ENCODE results near the gene FNBP1L.

DNA sequence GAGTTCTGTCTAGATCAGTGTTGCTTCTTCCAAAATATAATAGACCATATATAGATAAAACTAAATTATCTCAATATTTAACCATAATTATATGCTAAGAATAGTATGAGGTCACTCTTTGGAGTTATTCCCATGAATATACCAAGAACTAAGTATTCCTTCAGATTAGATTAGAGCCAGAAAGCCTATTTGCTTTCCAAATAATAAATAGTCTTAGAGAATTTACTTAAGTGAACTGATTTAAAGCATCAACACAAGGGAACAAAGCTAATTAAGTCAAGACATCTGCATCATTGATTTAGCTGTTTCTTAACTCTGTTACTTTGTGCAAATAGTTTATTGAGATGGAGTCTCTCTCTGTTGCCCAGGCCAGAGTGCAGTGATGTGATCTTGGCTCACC lies 35.7 kb downstream of the FNBP1L start:
- TF ChIP-seq, protein P1, sequence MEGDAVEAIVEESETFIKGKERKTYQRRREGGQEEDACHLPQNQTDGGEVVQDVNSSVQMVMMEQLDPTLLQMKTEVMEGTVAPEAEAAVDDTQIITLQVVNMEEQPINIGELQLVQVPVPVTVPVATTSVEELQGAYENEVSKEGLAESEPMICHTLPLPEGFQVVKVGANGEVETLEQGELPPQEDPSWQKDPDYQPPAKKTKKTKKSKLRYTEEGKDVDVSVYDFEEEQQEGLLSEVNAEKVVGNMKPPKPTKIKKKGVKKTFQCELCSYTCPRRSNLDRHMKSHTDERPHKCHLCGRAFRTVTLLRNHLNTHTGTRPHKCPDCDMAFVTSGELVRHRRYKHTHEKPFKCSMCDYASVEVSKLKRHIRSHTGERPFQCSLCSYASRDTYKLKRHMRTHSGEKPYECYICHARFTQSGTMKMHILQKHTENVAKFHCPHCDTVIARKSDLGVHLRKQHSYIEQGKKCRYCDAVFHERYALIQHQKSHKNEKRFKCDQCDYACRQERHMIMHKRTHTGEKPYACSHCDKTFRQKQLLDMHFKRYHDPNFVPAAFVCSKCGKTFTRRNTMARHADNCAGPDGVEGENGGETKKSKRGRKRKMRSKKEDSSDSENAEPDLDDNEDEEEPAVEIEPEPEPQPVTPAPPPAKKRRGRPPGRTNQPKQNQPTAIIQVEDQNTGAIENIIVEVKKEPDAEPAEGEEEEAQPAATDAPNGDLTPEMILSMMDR (conservative IDR thresholded peaks at IDR 0.05; ENCODE audit: low read depth in 2 of 2) = no peak
- no peak for TF ChIP-seq POLR2AphosphoS5 (IDR thresholded peaks at IDR 0.05; ENCODE audit: low read depth)
- TF ChIP-seq EZH2phosphoT487 (IDR thresholded peaks at IDR 0.05; ENCODE audit: unreplicated experiment) = no peak
- TF ChIP-seq, protein P2, sequence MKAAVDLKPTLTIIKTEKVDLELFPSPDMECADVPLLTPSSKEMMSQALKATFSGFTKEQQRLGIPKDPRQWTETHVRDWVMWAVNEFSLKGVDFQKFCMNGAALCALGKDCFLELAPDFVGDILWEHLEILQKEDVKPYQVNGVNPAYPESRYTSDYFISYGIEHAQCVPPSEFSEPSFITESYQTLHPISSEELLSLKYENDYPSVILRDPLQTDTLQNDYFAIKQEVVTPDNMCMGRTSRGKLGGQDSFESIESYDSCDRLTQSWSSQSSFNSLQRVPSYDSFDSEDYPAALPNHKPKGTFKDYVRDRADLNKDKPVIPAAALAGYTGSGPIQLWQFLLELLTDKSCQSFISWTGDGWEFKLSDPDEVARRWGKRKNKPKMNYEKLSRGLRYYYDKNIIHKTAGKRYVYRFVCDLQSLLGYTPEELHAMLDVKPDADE (IDR thresholded peaks at IDR 0.05) = no peak
- TF ChIP-seq EZH2 (IDR thresholded peaks at IDR 0.05; ENCODE audit: low read depth, unreplicated experiment) = no peak
- no peak for TF ChIP-seq CREB1 (CRISPR knock-in tag; IDR thresholded peaks at IDR 0.05; ENCODE audit: low read depth)
- no peak for TF ChIP-seq ZNF331 (CRISPR knock-in tag; IDR thresholded peaks at IDR 0.05; ENCODE audit: low read depth)
- TF ChIP-seq, protein P3, sequence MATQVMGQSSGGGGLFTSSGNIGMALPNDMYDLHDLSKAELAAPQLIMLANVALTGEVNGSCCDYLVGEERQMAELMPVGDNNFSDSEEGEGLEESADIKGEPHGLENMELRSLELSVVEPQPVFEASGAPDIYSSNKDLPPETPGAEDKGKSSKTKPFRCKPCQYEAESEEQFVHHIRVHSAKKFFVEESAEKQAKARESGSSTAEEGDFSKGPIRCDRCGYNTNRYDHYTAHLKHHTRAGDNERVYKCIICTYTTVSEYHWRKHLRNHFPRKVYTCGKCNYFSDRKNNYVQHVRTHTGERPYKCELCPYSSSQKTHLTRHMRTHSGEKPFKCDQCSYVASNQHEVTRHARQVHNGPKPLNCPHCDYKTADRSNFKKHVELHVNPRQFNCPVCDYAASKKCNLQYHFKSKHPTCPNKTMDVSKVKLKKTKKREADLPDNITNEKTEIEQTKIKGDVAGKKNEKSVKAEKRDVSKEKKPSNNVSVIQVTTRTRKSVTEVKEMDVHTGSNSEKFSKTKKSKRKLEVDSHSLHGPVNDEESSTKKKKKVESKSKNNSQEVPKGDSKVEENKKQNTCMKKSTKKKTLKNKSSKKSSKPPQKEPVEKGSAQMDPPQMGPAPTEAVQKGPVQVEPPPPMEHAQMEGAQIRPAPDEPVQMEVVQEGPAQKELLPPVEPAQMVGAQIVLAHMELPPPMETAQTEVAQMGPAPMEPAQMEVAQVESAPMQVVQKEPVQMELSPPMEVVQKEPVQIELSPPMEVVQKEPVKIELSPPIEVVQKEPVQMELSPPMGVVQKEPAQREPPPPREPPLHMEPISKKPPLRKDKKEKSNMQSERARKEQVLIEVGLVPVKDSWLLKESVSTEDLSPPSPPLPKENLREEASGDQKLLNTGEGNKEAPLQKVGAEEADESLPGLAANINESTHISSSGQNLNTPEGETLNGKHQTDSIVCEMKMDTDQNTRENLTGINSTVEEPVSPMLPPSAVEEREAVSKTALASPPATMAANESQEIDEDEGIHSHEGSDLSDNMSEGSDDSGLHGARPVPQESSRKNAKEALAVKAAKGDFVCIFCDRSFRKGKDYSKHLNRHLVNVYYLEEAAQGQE (IDR thresholded peaks at IDR 0.05; ENCODE audit: unreplicated experiment) = no peak
- no peak for TF ChIP-seq ZNF114 (CRISPR knock-in tag; IDR thresholded peaks at IDR 0.05)
- TF ChIP-seq NANOG (IDR thresholded peaks at IDR 0.05; ENCODE audit: borderline replicate concordance) = no peak
- TF ChIP-seq, protein P4, sequence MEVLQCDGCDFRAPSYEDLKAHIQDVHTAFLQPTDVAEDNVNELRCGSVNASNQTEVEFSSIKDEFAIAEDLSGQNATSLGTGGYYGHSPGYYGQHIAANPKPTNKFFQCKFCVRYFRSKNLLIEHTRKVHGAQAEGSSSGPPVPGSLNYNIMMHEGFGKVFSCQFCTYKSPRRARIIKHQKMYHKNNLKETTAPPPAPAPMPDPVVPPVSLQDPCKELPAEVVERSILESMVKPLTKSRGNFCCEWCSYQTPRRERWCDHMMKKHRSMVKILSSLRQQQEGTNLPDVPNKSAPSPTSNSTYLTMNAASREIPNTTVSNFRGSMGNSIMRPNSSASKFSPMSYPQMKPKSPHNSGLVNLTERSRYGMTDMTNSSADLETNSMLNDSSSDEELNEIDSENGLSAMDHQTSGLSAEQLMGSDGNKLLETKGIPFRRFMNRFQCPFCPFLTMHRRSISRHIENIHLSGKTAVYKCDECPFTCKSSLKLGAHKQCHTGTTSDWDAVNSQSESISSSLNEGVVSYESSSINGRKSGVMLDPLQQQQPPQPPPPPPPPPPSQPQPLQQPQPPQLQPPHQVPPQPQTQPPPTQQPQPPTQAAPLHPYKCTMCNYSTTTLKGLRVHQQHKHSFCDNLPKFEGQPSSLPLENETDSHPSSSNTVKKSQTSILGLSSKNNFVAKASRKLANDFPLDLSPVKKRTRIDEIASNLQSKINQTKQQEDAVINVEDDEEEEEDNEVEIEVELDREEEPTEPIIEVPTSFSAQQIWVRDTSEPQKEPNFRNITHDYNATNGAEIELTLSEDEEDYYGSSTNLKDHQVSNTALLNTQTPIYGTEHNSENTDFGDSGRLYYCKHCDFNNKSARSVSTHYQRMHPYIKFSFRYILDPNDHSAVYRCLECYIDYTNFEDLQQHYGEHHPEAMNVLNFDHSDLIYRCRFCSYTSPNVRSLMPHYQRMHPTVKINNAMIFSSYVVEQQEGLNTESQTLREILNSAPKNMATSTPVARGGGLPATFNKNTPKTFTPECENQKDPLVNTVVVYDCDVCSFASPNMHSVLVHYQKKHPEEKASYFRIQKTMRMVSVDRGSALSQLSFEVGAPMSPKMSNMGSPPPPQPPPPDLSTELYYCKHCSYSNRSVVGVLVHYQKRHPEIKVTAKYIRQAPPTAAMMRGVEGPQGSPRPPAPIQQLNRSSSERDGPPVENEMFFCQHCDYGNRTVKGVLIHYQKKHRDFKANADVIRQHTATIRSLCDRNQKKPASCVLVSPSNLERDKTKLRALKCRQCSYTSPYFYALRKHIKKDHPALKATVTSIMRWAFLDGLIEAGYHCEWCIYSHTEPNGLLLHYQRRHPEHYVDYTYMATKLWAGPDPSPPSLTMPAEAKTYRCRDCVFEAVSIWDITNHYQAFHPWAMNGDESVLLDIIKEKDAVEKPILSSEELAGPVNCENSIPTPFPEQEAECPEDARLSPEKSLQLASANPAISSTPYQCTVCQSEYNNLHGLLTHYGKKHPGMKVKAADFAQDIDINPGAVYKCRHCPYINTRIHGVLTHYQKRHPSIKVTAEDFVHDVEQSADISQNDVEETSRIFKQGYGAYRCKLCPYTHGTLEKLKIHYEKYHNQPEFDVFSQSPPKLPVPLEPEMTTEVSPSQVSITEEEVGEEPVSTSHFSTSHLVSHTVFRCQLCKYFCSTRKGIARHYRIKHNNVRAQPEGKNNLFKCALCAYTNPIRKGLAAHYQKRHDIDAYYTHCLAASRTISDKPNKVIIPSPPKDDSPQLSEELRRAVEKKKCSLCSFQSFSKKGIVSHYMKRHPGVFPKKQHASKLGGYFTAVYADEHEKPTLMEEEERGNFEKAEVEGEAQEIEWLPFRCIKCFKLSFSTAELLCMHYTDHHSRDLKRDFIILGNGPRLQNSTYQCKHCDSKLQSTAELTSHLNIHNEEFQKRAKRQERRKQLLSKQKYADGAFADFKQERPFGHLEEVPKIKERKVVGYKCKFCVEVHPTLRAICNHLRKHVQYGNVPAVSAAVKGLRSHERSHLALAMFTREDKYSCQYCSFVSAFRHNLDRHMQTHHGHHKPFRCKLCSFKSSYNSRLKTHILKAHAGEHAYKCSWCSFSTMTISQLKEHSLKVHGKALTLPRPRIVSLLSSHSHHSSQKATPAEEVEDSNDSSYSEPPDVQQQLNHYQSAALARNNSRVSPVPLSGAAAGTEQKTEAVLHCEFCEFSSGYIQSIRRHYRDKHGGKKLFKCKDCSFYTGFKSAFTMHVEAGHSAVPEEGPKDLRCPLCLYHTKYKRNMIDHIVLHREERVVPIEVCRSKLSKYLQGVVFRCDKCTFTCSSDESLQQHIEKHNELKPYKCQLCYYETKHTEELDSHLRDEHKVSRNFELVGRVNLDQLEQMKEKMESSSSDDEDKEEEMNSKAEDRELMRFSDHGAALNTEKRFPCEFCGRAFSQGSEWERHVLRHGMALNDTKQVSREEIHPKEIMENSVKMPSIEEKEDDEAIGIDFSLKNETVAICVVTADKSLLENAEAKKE (CRISPR knock-in tag; IDR thresholded peaks at IDR 0.05) = no peak
